NCI-H226 (cell line): Measurements from ENCODE around the gene ANO8.
"Not testable (repeated sequence)": the region's sequence is repeated elsewhere in the genome, so short reads cannot be mapped to it uniquely, and the experiment has no call there.

ENCODE experiments used
- DNase-seq: peaks from one replicate; pipeline ENCODE4 v3.0.0-alpha.2; 2015

ANO8 gene

DNA sequence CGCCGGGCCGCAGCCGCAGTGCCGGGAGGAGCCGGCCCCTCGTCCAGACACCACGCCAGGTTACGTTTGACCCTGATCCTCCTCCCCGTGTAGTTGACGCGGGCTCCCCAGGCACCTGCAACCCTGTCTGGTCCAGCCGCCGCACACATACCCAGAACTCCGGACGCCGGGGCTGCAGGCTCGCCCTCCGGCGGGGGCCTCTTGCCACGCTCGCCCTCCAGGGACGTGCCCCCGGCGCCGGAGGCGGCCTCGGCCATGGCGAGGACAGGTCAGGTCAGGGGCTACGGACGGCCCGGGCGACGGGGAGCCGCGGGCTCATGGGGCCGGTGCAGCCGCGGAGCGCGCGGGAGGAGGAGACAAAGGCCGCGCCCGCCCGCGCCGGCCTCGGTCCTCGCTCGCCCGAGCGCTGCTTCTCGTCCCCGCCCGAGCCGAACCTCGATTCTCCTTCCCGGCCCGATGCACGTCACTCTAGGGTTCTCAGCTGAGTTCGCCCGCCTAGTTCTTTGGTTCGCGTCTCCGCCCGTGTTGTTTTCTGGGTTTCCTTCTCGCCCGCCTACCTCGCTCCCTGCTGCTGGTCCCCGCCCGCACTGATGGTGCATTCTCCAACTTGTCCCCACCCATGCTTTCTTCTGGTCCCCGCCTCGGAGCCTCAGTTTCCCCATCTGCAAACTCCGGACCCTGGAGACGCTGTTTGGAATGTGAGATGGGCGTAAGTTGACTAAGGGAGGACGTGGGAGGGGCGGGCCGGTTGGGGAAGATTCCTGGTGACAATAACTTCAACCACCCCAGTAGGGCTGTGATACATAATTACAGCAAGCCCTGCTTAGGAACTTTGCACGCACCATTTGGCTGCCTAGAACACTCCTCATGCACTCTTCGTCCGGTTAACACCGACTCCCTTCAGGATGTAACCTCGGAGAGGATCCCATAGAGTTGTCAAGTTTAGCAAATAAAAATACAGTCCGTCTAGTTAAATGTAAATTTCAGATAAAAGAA is at the start of gene ANO8:
TSS of gene ANO8 (minus strand) at position 442 of the 996 bp plus-strand sequence. CDS start at position 257, 185 bp downstream.
- DNase-seq: peak; percentile 100

DNA sequence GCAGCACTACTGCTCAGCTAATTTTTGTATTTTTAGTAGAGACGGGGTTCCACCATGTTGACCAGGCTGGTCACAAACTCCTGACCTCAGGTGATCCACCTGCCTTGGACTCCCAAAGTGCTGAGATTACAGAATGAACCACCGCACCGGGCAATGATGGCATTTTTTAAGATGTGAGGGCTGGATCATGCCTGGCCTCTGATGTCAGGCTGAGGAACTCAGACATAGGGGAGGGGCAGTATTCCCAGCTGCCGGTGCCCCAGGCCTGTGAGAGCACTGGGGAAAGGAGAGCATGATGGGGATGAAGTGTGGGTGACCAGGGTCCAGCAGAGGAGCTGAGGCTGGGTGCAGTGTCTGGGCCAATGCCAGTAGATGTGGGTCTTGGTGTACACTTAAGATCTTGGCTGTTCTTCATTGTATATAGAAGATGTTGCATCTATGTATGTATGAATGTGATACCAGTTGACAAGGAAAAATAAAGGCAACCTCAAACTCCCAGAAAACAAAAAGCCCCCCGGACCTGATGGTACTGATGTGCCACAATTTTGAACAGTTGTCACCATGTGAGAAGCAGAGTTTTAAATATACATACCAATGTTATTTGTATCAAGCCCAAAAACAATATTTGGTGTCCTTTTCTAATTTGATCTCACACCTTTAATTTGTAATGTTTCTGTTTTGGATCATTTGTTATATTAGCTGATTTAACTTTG is 45.9 kb upstream of the ANO8 start:
- no peak for DNase-seq

DNA sequence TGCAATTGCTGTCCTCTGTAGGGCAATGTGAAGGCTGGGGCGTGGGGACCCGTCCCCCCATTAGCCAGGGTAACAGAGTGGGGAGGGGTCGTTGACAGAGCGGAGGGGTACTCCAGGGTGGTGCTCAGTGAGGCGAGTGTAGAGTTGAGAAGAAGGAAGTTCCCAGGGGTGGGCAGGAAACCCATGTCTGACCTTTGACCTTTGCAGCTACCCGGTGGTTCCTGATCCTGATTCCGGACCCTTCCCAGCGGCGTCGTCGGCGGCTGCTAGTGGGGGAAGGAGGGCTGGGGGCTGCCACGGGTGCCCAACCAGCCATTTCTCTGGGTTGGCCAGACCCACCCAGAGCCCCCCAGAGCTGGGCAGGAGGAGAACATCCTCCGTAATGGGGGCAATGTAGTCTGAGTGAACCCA is 44.6 kb upstream of the ANO8 start:
- no peak for DNase-seq

- no peak for DNase-seq
These were observed 43.6 kb upstream of the ANO8 start for GRCh38 chr19:17378271-17378670.

DNA sequence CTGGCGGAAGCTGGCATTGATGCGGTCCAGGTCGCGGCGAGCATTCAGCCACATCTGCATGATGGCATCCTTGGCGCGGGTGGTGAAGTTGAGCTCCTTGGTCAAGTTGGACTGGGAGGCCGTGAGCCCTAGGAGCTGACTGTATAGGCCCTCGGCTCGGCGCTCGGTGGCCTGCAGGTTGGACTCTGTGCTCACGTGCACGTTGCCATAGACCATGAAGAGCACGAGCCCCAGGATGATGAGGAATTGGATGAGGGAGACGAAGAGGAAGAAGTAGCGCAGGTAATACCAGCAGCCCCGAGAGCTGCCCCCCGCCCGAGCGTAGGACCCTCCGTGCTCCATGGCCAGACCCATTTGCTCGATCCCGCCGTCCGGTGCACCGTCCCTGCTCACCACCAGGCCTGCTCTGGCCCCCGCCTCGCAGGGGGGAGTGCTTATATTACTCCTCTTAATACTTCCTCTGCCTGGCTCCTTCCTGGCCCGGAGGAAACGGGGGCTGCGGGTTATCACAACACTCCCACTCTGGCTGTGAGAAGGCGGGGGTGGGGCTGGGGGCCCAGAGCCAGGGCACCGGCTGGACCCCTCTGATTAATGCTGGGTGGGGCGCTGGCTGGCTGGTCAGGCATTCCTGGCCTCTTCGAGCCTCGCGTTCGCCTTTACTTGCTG is 42.4 kb upstream of the ANO8 start, which contains the start of gene PLVAP:
TSS of gene PLVAP (minus strand) at position 408 of the 666 bp plus-strand sequence. CDS start at position 354, 54 bp downstream.
- no peak for DNase-seq

DNA sequence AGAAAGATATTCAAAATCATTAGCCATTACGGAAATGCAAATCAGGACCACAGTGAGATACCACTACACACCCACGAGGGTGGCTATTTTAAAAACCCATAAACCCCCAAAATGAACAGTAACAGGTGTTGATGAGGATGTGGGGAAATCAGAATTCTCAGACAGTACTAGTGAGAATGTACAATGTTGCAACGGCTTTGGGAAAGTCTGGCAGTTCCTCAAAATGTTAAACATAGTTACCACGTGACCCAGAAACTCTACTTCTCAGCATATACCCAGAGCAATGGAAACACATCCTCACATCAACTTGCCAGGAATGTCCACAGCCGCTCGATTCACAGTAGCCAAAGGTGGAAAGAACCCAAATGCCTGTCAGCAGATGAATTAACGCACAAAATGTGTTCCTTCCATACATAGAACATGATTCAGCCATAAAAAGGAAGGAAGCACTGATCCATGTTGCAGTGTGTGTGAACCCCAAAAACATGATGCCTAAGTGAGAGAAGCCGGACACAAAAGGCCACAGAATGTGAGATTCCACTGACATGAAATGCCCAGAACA is 35.5 kb upstream of the ANO8 start:
- peak; percentile 20 for DNase-seq

DNA sequence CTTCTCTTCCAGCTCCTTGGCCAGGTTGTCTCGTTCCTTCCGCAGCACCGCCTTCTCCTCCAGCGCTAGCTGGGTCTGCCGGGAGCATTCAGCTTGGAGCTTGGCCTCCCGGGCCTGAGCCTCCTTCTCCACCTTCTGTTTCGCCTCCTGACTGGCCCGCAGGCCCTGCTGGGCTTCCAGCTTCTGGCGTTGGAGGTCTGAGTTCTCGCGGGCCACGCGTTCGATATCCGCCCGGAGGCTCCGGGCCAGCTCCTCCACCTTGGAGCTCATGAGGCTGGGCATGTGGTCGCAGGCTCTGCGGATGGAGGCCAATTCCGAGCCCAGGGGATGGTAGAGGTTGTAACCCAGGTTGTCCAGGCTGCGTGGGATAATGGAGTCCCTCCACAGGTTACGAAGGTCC is 30.7 kb upstream of the ANO8 start:
- DNase-seq: no peak

- DNase-seq: not testable (repeated sequence)
These were observed 29.4 kb upstream of the ANO8 start for GRCh38 chr19:17363852-17364605.

DNA sequence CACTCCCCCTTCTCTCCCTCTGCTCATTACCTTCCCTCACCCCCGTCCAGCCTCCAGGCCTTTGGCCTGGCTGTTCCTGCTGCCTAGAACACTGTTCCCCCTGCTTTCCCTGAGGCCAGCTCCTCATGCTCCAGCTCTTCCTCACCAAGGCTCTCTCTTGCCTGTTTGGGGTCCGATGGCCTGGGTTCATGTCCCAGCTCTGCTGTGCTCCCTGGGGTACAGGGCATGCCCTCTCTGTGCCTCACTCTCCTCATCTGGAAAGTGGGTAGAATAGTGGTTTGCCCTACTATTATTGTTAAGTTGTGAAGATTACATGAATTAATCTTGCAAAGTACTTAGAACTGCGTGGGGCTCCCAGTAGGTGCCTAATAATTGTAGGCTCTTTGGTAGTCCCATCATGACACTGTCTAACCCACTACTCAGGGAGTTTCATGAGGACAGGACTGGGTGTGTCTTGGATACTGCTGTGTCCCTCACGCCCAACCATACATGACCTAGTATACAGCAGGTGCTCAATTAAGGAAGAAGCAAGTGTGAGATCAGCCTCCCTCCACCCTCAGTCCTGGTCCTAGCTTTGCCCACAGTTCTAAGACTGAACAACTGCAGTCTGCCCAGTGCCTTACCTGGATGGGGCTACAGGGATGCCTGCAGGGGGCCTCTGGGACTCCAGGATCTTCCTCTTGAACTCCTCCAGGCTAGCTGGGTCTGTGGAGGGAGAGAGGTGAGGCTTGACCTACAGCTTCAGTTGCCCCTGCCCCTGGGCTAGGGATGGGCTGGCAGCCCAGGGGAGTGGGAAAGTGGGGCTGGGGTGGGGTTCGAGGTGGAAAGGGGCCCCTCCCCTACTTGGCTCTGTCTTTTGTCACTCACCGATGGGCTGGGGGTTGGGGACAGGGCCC is 25.5 kb upstream of the ANO8 start:
- DNase-seq: no peak

DNA sequence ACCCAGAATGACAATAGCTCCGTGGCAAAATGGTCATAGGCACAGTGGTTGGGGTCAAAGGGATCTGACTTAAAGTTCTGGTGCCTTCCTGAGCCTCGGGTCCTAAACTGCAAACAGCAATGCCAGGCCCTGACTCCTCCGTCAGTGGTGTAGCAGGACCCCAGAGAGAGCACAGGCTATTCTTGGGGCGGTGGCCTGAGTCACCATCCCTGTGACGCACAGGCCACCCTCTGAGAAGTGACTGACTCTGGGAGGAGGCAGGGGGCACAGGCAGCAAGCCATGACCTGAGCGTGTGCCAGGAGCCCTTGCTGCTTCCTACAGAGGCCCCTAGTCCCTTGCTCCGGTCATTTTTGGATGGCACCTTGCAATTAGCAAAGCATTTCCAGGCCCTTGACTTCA is 23.7 kb upstream of the ANO8 start:
- DNase-seq: no peak

- DNase-seq: no peak
These were observed 23.1 kb upstream of the ANO8 start for GRCh38 chr19:17357724-17358123.

- no peak for DNase-seq
These were observed 22.5 kb upstream of the ANO8 start for GRCh38 chr19:17357078-17357666.

- no peak for DNase-seq
These were observed 18.7 kb upstream of the ANO8 start for GRCh38 chr19:17353386-17353785.

GRCh38 chr19:17352608-17353280 is 18.1 kb upstream of the ANO8 start:
- no peak for DNase-seq

DNA sequence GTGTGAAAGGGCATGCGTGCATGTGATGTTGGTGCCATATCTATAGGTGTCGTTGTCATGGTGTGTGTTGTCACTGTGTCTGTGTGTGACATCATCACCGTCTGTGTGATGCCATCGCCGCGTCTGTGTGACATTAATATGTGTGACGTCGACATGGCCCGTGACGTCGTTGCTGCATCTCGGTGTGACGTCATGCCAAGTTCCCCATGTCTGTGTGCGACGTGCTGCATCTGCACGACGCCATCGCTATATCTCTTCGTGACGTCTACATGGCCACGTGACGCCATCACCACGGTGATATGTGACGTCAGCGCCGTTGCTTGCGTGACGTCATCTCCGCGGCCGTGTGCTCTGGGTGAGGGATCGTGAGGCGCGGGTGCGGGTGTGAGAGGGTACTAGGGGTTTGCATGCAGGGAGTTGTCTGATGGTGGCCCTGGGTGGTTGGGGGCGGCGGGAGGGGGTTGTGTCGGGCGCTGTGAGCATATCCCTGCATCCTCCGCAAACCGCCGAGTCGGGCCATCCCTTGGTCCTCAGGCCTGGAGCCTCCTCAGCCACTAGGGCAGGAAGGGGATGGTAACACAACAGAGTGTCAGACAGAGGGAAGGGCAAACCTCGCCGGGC is 17.3 kb upstream of the ANO8 start:
- no peak for DNase-seq

GRCh38 chr19:17348700-17349099 is 14.0 kb upstream of the ANO8 start:
- no peak for DNase-seq

DNA sequence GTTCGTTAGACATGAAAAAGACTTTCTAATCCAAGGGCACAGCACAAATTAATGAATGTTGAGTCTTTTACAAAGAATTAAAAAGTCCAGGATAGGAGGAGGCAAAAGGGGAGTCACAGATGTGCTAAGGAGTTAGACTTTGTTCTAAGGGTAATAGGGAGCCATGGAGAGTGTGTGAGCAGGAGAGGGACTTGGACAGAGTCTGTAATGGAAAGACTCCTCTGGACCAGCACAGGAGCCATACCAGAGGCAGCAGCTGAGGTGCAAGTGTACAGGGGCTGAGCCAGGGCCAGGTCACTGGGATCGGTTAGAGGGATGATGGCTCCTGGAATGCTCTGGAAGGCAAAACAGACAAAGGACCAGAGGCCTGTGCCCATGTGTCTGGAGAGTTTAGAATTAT is 13.2 kb upstream of the ANO8 start:
- no peak for DNase-seq

GRCh38 chr19:17347361-17347760 is 12.7 kb upstream of the ANO8 start:
- DNase-seq: no peak

- peak; percentile 19 for DNase-seq
These were observed 11.5 kb upstream of the ANO8 start for GRCh38 chr19:17346109-17346671.
